Adrenal gland (tissue), 5 donors: Measurements from ENCODE around the gene SIGLEC7.

Source experiments
- POLR2A ChIP-seq, 2 donors: fragments of 450-650 bp; IDR thresholded peaks; one replicate each; pipeline ENCODE4 v1.6.1; 2017; ENCODE audit warnings: antibody characterized with exemption in 2 of 2, mild to moderate bottlenecking in 2 of 2, moderate library complexity in 1 of 2
- TF ChIP-seq, protein P1 (sequence below), 6 experiments: fragments of 450-650 bp in 4 of 6; fragments of 200-600 bp in 2 of 6; sonication (generic) in 1 of 6; IDR thresholded peaks; 1 replicate in 5 of 6; 2 replicates in 1 of 6; pipeline versions ENCODE4 v1.5.1 to v1.8.0; 2016 to 2021; ENCODE audit warnings: antibody characterized with exemption in 6 of 6, mild to moderate bottlenecking in 2 of 6, moderate library complexity in 1 of 6
- donor health status: DM: no; HTN: no; CAD: no.

DNA sequence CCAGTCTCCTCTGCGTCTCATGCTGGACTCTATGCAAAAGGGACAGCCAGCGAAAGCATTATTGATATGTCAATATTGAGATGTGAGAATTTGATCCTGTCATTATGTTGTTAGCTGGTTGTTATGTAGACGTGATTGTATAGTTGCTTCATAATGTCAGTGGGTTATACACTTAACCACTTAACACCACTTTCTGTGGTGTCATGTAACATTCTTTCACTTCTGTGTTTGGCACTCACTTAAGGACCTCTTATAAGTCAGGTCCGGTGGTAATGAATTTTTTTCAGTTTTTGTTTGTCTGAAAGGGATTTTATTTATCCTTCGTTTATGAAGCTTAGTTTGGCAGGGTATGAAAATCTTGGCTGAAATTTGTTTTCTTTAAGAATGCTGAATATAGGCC, 7.1 kb upstream of the SIGLEC7 start:
- TF ChIP-seq, protein P1, sequence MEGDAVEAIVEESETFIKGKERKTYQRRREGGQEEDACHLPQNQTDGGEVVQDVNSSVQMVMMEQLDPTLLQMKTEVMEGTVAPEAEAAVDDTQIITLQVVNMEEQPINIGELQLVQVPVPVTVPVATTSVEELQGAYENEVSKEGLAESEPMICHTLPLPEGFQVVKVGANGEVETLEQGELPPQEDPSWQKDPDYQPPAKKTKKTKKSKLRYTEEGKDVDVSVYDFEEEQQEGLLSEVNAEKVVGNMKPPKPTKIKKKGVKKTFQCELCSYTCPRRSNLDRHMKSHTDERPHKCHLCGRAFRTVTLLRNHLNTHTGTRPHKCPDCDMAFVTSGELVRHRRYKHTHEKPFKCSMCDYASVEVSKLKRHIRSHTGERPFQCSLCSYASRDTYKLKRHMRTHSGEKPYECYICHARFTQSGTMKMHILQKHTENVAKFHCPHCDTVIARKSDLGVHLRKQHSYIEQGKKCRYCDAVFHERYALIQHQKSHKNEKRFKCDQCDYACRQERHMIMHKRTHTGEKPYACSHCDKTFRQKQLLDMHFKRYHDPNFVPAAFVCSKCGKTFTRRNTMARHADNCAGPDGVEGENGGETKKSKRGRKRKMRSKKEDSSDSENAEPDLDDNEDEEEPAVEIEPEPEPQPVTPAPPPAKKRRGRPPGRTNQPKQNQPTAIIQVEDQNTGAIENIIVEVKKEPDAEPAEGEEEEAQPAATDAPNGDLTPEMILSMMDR (IDR thresholded peaks at IDR 0.05), result no peak
- no peak for TF ChIP-seq POLR2A (IDR thresholded peaks at IDR 0.05)
